HG02678 (cell line): Measurements from ENCODE around the gene GYPA.
"Not testable (repeated sequence)": the region's sequence is repeated elsewhere in the genome, so short reads cannot be mapped to it uniquely, and the experiment has no call there.

Experiments used
- ATAC-seq: cut with Tn5 transposase; IDR thresholded peaks from one replicate; pipeline ENCODE4 v1.9.1; 2021; ENCODE audit warnings: mild to moderate bottlenecking, moderate library complexity; ENCODE audit not compliant: unreplicated experiment

The GYPA gene

GRCh38 chr4:144129336-144129875 lies 11.1 kb downstream of the GYPA start:
- not testable (repeated sequence) for ATAC-seq

GRCh38 chr4:144128709-144129320 lies 11.7 kb downstream of the GYPA start:
- not testable (repeated sequence) for ATAC-seq

- not testable (repeated sequence) for ATAC-seq
Observed at GRCh38 chr4:144125109-144125508, 15.4 kb downstream of the GYPA start.

GRCh38 chr4:144123982-144124635 lies 16.4 kb downstream of the GYPA start:
- not testable (repeated sequence) for ATAC-seq

GRCh38 chr4:144123269-144123668 lies 17.2 kb downstream of the GYPA start:
- not testable (repeated sequence) for ATAC-seq

- ATAC-seq = not testable (repeated sequence)
Observed at GRCh38 chr4:144119752-144120151, 20.8 kb downstream of the GYPA start.

- ATAC-seq = no peak
Observed at GRCh38 chr4:144115519-144115918, 25.0 kb downstream of the GYPA start.

GRCh38 chr4:144113546-144113945 lies 27.0 kb downstream of the GYPA start:
- ATAC-seq = no peak

- ATAC-seq = no peak
Observed at GRCh38 chr4:144104509-144105130, 35.9 kb downstream of the GYPA start.

- not testable (repeated sequence) for ATAC-seq
Observed at GRCh38 chr4:144097776-144098175, 42.7 kb downstream of the GYPA start.

GRCh38 chr4:144093995-144094394 lies 46.5 kb downstream of the GYPA start:
- ATAC-seq = not testable (repeated sequence)

- ATAC-seq = not testable (repeated sequence)
Observed at GRCh38 chr4:144091181-144091580, 49.3 kb downstream of the GYPA start.

GRCh38 chr4:144090744-144091143 lies 49.8 kb downstream of the GYPA start:
- ATAC-seq = no peak

GRCh38 chr4:144082053-144082452 lies 58.5 kb downstream of the GYPA start:
- not testable (repeated sequence) for ATAC-seq

GRCh38 chr4:144080135-144080534 lies 60.4 kb downstream of the GYPA start:
- not testable (repeated sequence) for ATAC-seq

- not testable (repeated sequence) for ATAC-seq
Observed at GRCh38 chr4:144078746-144079145, 61.8 kb downstream of the GYPA start.

- not testable (repeated sequence) for ATAC-seq
Observed at GRCh38 chr4:144061556-144061955, 79.0 kb downstream of the GYPA start.

GRCh38 chr4:144060234-144060859 lies 80.2 kb downstream of the GYPA start:
- ATAC-seq = not testable (repeated sequence)
